Loucy (cell line): ENCODE data around the gene CPA2.

ENCODE experiments used
- H2AFZ ChIP-seq: fragments of 200-600 bp; sonication (generic); 2 replicates; pipeline ENCODE4 v1.6.0; 2016; ENCODE audit warnings: antibody characterized with exemption, mild to moderate bottlenecking, low read length, moderate library complexity
- H3F3A ChIP-seq: fragments of 200-600 bp; 2 replicates; pipeline ENCODE4 v1.6.0; 2016; ENCODE audit warnings: antibody characterized with exemption, low read depth, mild to moderate bottlenecking
- H3K27me3 ChIP-seq: fragments of 200-600 bp; sonication (generic); 2 replicates; pipeline ENCODE4 v1.6.1; 2014; ENCODE audit warnings: low read length, mild to moderate bottlenecking; ENCODE audit not compliant: insufficient read depth, poor library complexity, severe bottlenecking
- H3K36me3 ChIP-seq: fragments of 200-600 bp; sonication (generic); 2 replicates; pipeline ENCODE4 v1.6.1; 2016; ENCODE audit warnings: low read length; ENCODE audit not compliant: insufficient read depth
- H3K4me1 ChIP-seq: fragments of 200-600 bp; sonication (generic); 2 replicates; pipeline ENCODE4 v1.5.1; 2014; ENCODE audit warnings: low read length, mild to moderate bottlenecking; ENCODE audit not compliant: insufficient read depth, poor library complexity, severe bottlenecking
- H3K4me2 ChIP-seq: fragments of 200-600 bp; sonication (generic); 2 replicates; pipeline ENCODE4 v1.6.0; 2014; ENCODE audit warnings: antibody characterized with exemption, low read length, low read depth, mild to moderate bottlenecking; ENCODE audit not compliant: poor library complexity, severe bottlenecking
- H3K4me3 ChIP-seq: fragments of 200-600 bp; sonication (generic); 2 replicates; pipeline ENCODE4 v1.5.1; 2014; ENCODE audit warnings: low read length, mild to moderate bottlenecking, mixed read lengths; ENCODE audit not compliant: poor library complexity, severe bottlenecking
- H3K79me2 ChIP-seq: fragments of 200-600 bp; sonication (generic); 2 replicates; pipeline ENCODE4 v1.6.1; 2014; ENCODE audit warnings: low read length; ENCODE audit not compliant: insufficient read depth
- H3K9ac ChIP-seq: fragments of 200-600 bp; sonication (generic); 2 replicates; pipeline ENCODE4 v1.6.0; 2014; ENCODE audit warnings: mild to moderate bottlenecking, low read depth, low read length, moderate library complexity; ENCODE audit not compliant: poor library complexity, severe bottlenecking
- H3K9me2 ChIP-seq: fragments of 200-600 bp; sonication (generic); replicated peaks from 2 replicates; pipeline ENCODE4 v1.6.1; 2016; ENCODE audit warnings: low read depth, low read length, mixed read lengths
- H3K9me3 ChIP-seq: fragments of 200-600 bp; sonication (generic); 2 replicates; pipeline ENCODE4 v1.6.1; 2014; ENCODE audit warnings: mild to moderate bottlenecking, antibody characterized with exemption, low read length, low read depth; ENCODE audit not compliant: insufficient read depth
- H4K20me1 ChIP-seq: fragments of 200-600 bp; sonication (generic); 2 replicates; pipeline ENCODE4 v1.6.0; 2014; ENCODE audit warnings: antibody characterized with exemption, low read length, mild to moderate bottlenecking; ENCODE audit not compliant: insufficient read depth, poor library complexity, severe bottlenecking
- EZH2phosphoT487 ChIP-seq: fragments of 200-600 bp; IDR thresholded peaks from 2 replicates; pipeline ENCODE4 v1.6.1; 2018; ENCODE audit warnings: antibody characterized with exemption, mild to moderate bottlenecking, moderate library complexity, borderline replicate concordance
- TF ChIP-seq, protein P1 (sequence below): fragments of 200-600 bp; sonication (generic); conservative IDR thresholded peaks from 2 replicates; pipeline ENCODE4 v1.5.1; 2014; ENCODE audit warnings: mild to moderate bottlenecking, antibody characterized with exemption, low read length

CPA2 gene

DNA sequence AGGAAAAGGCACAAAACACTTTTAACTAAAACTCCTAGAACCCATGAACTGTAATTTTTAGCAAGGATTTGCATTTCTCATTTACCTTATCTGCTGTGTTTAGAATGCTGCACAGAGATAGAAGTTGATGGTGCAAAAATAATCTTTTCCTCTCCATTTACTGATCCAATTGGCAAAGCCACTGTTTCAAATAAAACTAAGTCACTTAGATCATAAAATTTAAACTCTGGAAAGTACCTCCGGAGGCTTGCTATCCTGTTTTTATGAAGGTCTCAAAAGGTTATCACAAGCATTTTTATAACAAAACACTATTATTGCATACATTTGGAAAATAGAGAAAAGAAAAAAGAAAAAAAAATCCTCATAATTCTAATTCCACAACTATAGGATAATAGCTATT lies 7.6 kb downstream of the CPA2 start:
- Histone ChIP-seq H3K4me3 (no peak overlapping the region), H3K4me2 (peak overlapping the region; percentile 68), H3K27me3 (no peaks in the 10 kb centered on the region), H3K36me3 (no peaks in the 10 kb centered on the region), H3K9me3 (no peaks in the 10 kb centered on the region), H4K20me1 (no peaks in the 10 kb centered on the region), H3K9me2 (no peaks in the 10 kb centered on the region), H3K9ac (no peak overlapping the region), H3K79me2 (no peaks in the 10 kb centered on the region), H3F3A (no peaks in the 10 kb centered on the region), H3K4me1 (peaks cover 32% of the 10 kb centered on the region), H2AFZ (no peak overlapping the region)
- TF ChIP-seq EZH2phosphoT487, result no peak

DNA sequence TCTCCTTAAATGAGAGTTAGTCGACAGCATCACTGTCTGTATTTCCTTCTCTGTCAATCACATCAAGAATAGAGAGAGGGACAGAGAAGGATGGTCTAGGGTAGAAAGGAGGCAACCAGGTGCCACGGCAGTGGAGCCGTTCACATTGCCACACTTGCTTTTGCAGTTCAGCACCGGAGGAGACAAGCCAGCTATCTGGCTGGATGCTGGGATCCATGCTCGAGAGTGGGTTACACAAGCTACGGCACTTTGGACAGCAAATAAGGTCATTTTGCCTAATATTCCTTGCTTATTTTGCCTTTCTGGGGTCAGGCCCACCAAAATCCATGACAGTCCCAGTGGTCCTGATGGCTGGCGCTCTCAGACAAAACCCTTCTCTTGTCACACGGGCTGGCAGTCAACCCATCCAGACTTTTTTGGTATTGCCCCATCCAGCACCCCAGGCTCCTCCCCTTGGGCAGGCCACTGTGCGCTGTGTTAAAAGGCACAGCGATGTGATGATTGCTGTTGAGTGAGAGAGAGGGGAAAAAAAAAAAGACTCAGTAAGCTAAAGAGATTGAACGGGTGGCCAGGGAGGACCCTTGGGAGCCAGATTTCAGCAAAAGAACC lies 8.4 kb downstream of the CPA2 start:
- Histone ChIP-seq H3K36me3 (no peaks in the 10 kb centered on the region), H3K27me3 (no peaks in the 10 kb centered on the region), H4K20me1 (no peaks in the 10 kb centered on the region), H3K4me2 (no peak overlapping the region), H3K4me3 (no peak overlapping the region), H3K9me3 (no peaks in the 10 kb centered on the region), H3K9me2 (no peaks in the 10 kb centered on the region), H3F3A (no peaks in the 10 kb centered on the region), H3K4me1 (peaks cover 32% of the 10 kb centered on the region), H3K9ac (no peak overlapping the region), H3K79me2 (no peaks in the 10 kb centered on the region), H2AFZ (no peak overlapping the region)
- TF ChIP-seq, protein P1, sequence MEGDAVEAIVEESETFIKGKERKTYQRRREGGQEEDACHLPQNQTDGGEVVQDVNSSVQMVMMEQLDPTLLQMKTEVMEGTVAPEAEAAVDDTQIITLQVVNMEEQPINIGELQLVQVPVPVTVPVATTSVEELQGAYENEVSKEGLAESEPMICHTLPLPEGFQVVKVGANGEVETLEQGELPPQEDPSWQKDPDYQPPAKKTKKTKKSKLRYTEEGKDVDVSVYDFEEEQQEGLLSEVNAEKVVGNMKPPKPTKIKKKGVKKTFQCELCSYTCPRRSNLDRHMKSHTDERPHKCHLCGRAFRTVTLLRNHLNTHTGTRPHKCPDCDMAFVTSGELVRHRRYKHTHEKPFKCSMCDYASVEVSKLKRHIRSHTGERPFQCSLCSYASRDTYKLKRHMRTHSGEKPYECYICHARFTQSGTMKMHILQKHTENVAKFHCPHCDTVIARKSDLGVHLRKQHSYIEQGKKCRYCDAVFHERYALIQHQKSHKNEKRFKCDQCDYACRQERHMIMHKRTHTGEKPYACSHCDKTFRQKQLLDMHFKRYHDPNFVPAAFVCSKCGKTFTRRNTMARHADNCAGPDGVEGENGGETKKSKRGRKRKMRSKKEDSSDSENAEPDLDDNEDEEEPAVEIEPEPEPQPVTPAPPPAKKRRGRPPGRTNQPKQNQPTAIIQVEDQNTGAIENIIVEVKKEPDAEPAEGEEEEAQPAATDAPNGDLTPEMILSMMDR, result no peak
- no peak for TF ChIP-seq EZH2phosphoT487

DNA sequence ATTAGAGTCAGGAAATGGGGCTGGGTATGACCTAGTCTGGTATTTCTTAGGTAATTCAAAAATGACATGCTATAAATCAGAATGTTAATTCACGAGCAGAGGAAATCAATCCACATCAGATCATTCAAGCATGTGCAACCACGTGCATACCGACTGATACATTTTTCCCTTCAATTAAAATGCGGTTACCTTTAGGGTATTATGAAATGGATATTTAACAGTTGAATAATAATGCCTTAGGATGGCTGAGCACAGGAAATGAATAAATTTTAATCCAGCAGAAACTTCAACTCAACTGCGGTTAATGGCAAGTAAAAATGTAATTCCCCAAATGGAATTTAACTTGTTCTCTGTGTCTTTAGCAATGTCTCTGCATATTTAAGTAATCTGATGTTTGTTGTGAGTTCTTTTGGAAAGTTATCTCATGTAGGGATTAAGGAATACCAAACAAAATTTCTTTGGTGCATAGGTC lies 9.2 kb downstream of the CPA2 start:
- H3K9ac ChIP-seq, result no peak overlapping the region
- H3K79me2 ChIP-seq, result no peaks in the 10 kb centered on the region
- no peak overlapping the region for H2AFZ ChIP-seq
- no peaks in the 10 kb centered on the region for H3K9me3 ChIP-seq
- no peak for TF ChIP-seq EZH2phosphoT487
- TF ChIP-seq, protein P1, result no peak
- no peak overlapping the region for H3K4me3 ChIP-seq
- no peaks in the 10 kb centered on the region for H3K9me2 ChIP-seq
- no peaks in the 10 kb centered on the region for H3K36me3 ChIP-seq
- no peaks in the 10 kb centered on the region for H3F3A ChIP-seq
- H3K4me2 ChIP-seq, result no peak overlapping the region
- no peaks in the 10 kb centered on the region for H4K20me1 ChIP-seq
- no peaks in the 10 kb centered on the region for H3K27me3 ChIP-seq
- H3K4me1 ChIP-seq, result peaks cover 32% of the 10 kb centered on the region
